DMS79 treated with DMSO at 0.1 percent for 48 hours (cell line): ENCODE results near the gene ITGB1BP1.

Experiments used
- DNase-seq: peaks from one replicate; lab custom pipeline; 2025; lab: John Stamatoyannopoulos, UW

The ITGB1BP1 gene

DNA sequence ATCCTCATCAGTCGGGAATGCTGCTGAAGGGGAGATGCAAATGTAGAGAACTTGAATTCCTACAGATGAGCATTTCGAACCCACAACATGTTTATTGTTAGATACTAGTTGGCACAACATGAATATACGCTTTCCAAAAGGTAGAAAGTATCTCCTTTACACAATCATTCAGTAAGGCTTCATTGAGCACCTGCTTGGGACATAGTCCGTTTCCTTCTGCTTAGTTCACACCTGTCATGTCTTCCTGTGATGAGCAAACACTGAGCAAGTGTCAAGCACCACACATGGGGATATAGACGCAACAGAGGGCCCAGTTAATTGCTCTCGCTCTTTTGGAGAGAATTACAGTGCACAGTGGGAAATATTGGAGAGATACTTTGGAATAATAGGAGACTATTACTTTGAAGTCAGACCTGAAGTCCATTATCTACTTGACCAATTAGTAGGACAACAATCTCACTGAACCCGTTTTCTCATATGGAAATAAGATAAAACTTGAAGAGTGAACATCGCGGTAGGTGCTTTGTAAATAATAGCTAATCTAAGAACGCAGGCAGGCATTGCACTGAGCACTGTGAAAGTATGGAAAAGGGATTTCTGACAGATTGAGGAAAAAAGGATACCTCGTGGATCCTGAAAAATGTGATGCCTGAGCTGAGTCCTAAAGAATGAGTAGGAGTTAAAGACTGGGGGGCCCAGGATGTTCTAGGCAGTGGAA lies 1.3 kb upstream of the ITGB1BP1 start:
- DNase-seq = no peak

DNA sequence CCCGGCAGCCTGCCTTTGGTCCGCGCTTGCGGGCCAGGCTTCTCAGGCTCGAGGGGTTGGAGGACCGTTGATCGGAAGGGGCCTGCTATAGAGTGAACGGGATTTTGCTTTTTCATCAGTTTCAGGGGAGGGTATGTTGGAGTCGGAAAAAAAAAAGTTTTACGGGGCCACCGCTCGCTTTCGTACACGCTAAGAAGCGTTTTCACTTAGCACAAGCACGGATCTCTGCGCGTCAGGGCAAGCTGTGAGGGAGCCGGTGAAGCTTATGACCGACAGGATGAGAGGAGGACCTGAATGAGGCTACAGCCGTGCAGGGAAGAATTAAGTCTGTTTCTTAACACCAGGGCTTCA lies 569 bp upstream of the ITGB1BP1 start:
- DNase-seq = peak; percentile 27

GRCh38 chr2:9422321-9423099 lies 818 bp downstream of the ITGB1BP1 start:
- DNase-seq = peak; percentile 40

DNA sequence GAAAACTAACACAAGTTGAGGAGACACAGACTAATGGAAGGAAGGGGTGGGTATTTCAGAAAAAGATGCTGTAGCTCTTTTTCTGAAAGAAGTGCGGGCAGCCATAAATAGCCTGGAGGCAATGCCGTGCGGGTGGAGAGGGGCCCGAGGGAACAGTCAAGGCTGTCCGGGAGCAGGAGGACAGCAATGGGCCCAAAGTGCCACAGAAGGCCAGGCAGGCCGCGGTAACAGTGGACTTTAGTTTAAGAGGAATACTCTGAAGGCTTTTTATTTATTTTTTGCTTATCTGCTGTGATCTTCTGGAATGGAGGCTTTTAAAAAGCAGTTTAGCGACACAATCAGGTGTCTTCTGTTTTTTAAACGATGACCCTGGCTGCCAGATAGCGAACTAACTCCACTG lies 2.8 kb downstream of the ITGB1BP1 start:
- no peak for DNase-seq

- no peak for DNase-seq
Observed at GRCh38 chr2:9419541-9419940, 3.8 kb downstream of the ITGB1BP1 start.

DNA sequence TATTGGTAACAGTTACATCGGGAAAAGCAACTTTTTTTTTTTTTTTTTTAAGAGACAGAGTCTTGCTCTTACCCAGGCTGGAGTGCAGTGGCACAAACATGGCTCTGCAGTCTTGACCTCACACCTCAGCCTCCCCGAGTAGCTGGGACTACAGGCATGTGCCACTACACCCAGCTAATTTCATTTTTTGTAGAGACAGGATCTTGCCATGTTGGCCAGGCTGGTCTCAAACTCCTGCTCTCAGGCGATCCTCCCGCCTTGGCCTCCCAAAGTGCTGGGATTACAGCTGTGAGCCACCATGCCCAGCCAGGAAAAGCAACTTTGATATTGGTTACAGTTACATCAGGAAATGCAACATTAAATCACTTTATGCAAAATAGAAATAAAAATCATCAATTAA lies 4.6 kb downstream of the ITGB1BP1 start:
- no peak for DNase-seq

DNA sequence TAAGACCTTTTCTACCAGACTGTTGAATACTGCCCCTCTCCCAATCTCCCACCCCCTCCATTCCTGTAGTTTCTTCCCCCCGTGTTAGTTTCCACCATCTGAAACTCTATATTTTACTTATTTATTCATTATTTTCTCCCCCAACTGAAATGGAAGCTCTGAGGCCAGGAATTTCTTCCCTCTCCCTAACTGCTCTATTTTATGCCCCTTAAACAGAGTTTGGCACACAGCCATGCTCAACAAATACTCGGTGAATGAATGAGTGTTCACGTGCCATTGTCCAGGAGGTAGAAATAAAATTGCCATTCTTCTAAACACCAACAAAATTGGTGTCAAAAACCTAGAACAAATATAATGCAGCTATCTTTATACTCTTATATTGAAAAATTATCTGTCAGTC lies 5.6 kb downstream of the ITGB1BP1 start:
- peak; percentile 95 for DNase-seq

DNA sequence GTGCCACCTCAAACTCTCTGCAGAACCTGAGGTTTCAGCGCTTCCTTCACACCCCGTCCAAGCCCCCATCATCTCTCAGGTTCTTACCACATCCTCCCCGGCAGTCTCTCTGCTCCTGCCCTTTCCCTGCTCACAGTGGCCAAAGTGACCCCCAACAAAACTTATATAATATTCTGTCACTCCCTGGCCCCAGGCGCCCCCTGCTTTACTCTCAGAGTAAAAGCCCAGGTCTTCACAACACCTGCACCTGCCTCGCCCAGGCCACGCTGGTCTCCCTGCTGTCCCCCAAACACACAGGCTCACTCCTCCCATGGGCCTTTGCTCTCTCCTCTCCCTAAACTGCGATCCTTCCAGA lies 6.4 kb downstream of the ITGB1BP1 start:
- DNase-seq = no peak

DNA sequence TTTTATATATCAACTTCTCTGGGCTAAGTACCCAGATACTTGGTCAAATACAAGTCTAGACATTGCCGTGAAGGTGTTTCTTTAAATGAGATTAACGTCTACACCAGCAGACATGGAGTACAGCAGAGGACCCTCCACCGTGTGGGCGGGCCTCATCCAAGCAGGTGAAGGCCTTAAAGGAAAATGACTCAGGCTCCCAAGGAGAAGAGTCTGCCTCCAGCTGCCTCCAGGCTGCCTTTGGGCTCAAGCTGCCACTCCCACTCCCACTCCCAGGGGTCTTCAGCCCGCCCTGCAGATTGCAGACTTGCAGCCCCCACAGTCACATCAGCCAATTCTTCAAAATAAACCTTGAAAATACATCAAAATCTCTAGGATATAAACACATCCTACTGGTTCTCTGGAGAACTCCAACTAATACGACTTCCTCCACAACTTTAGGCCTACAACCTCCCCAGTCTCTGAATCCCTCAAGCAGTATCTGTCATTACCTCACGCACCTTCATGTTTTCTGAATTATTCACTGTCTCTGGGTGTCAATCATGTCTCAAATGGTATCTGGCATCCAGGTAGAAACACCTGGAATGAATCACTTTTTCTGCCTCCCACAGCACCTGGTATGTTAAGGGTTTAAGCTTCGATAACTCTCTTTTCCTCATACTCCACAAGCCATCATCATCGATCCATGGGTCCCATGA lies 6.9 kb downstream of the ITGB1BP1 start:
- no peak for DNase-seq

- DNase-seq = no peak
Observed at GRCh38 chr2:9415516-9416169, 7.7 kb downstream of the ITGB1BP1 start.

- DNase-seq = no peak
Observed at GRCh38 chr2:9412781-9413180, 10.5 kb downstream of the ITGB1BP1 start.

- DNase-seq = no peak
Observed at GRCh38 chr2:9410108-9410507, 13.2 kb downstream of the ITGB1BP1 start.

GRCh38 chr2:9408641-9409151 lies 14.6 kb downstream of the ITGB1BP1 start:
- no peak for DNase-seq

DNA sequence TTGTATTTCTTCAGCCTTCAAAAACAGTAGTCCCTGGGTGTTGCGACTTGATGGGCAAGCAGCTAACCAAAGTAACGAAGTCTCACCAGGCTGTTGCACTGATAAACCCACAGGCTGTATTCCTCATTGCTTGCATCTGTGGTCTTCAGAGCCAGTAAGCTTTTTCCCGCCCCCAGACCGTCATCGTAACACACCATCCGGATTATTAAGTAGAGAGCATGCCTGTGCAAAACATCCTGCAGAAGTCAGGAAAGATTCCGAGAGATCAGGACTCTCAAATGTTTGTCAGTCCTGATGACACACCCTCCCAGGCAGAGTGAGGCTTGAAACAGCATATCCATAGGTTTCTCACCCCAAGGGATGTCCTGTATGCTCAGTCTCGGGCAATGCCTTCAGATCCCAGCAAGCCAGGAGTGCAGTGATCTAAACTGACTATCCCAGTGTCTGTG lies 15.9 kb downstream of the ITGB1BP1 start:
- DNase-seq = no peak

DNA sequence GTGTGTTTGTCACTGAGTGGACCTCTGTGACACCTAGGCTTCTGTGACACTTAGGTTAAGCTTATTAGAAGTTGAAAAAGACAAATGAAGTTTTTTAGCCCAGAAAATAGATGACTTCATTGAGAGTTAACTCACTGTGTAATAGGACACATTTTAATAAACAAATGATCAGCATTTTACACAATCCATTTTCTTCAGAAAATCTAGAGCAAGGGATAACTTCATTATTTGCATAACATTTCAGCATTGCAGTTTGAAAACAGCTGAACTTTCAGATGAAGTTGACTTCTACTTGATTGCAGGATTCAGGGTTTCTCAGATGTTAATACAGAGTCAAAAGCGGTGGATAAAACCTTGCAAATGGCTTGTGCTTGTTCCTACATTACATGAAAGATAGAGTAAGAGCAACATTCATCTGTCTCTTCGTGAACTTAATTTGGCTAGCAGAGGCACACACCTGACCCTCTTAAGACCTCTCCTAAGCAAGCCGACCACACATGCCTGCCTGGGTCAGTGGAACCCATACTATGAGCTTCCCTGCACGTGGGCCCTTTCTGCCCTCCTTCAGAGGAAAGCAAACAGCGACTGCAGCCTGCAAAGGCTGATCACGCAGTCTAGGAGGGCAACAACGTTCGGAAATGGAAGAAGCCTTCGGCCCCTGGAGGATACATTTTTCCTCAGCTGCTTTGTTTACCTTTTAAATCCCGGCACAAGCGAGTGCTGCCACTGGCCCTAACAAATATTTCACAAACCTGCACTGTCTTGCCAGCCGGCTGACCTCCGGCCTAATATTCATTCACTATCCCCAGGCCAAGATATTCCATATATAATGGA lies 16.6 kb downstream of the ITGB1BP1 start:
- DNase-seq = no peak

DNA sequence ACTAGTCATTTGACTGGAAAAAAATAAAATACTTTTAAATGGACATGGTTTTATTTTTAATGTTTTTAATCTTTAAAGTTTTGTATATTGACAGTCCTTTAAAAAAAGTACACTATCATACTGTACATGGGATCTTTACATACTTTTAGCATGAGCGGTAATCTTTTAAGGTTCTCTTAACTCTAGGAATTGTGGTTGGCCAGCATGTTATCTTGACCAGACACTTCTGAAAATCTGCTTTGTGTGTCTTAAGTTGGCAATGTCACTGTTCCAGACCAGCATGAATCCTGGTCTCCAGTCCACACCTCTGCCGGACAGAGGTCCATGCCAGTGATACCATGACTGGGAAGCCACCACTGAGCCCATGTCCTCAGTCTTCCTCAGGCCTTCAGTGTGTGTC lies 17.7 kb downstream of the ITGB1BP1 start:
- no peak for DNase-seq

GRCh38 chr2:9404451-9404850 lies 18.9 kb downstream of the ITGB1BP1 start:
- no peak for DNase-seq

- DNase-seq = no peak
Observed at GRCh38 chr2:9403924-9404323, 19.4 kb downstream of the ITGB1BP1 start.

- DNase-seq = no peak
Observed at GRCh38 chr2:9401646-9402371, 21.5 kb downstream of the ITGB1BP1 start.

- DNase-seq = no peak
Observed at GRCh38 chr2:9401059-9401547, 22.2 kb downstream of the ITGB1BP1 start.
